Trophoblast cell (in vitro differentiated cells and primary cell): Measurements from ENCODE around the gene VAV1.

ENCODE experiments used
- DNase-seq, 2 donors: peaks; one replicate each; pipeline ENCODE4 v3.0.0-alpha.2; 2016
- H2AFZ ChIP-seq: 2 replicates; pipeline ENCODE4 v1.6.1; 2013; ENCODE audit warnings: low read length, moderate library complexity, mild to moderate bottlenecking; ENCODE audit not compliant: insufficient read depth, poor library complexity
- H2AK5ac ChIP-seq: 2 replicates; pipeline ENCODE4 v1.6.1; 2013; ENCODE audit warnings: mild to moderate bottlenecking, low read length
- H2BK120ac ChIP-seq: 2 replicates; pipeline ENCODE4 v1.6.1; 2013; ENCODE audit warnings: low read length, mild to moderate bottlenecking, moderate library complexity; ENCODE audit not compliant: insufficient read depth, poor library complexity
- H2BK12ac ChIP-seq: 2 replicates; pipeline ENCODE4 v1.6.1; 2013; ENCODE audit warnings: mild to moderate bottlenecking, low read length, moderate library complexity
- H2BK5ac ChIP-seq: 2 replicates; pipeline ENCODE4 v1.6.1; 2013; ENCODE audit warnings: low read length, low read depth, moderate library complexity, mild to moderate bottlenecking; ENCODE audit not compliant: poor library complexity
- H3K14ac ChIP-seq: 2 replicates; pipeline ENCODE4 v1.6.1; 2013; ENCODE audit warnings: mild to moderate bottlenecking, low read length
- H3K18ac ChIP-seq: 2 replicates; pipeline ENCODE4 v1.6.1; 2013; ENCODE audit warnings: mild to moderate bottlenecking, low read length
- H3K23ac ChIP-seq: 2 replicates; pipeline ENCODE4 v1.6.1; 2013; ENCODE audit warnings: low read length
- H3K27ac ChIP-seq: 2 replicates; pipeline ENCODE4 v1.5.1; 2013; ENCODE audit warnings: low read depth, mild to moderate bottlenecking, inconsistent platforms, low read length, moderate library complexity
- H3K27me3 ChIP-seq: 2 replicates; pipeline ENCODE4 v1.6.1; 2013; ENCODE audit warnings: inconsistent platforms, mild to moderate bottlenecking, low read length, moderate library complexity; ENCODE audit not compliant: insufficient read depth
- H3K36me3 ChIP-seq, 2 experiments: 1 replicate in 1 of 2; 2 replicates in 1 of 2; pipeline ENCODE4 v1.6.1; 2013; ENCODE audit warnings: low read length in 2 of 2, mild to moderate bottlenecking in 2 of 2, moderate library complexity in 1 of 2; ENCODE audit not compliant: insufficient read depth in 2 of 2, control insufficient read depth in 1 of 2
- H3K4ac ChIP-seq: 2 replicates; pipeline ENCODE4 v1.6.1; 2013; ENCODE audit warnings: low read depth, mild to moderate bottlenecking, low read length, moderate library complexity
- H3K4me1 ChIP-seq, 2 experiments: 1 replicate in 1 of 2; 2 replicates in 1 of 2; pipeline ENCODE4 v1.6.1; 2013; ENCODE audit warnings: low read length in 2 of 2, mild to moderate bottlenecking in 2 of 2, moderate library complexity in 1 of 2; ENCODE audit not compliant: insufficient read depth in 2 of 2, control insufficient read depth in 1 of 2
- H3K4me2 ChIP-seq: 2 replicates; pipeline ENCODE4 v1.6.1; 2013; ENCODE audit warnings: inconsistent platforms, mild to moderate bottlenecking, low read length, moderate library complexity
- H3K4me3 ChIP-seq: 2 replicates; pipeline ENCODE4 v1.5.1; 2013; ENCODE audit warnings: mild to moderate bottlenecking, low read depth, low read length, inconsistent platforms
- H3K79me1 ChIP-seq: one replicate; pipeline ENCODE4 v1.6.1; 2013; ENCODE audit warnings: low read length
- H3K79me2 ChIP-seq: 2 replicates; pipeline ENCODE4 v1.6.1; 2013; ENCODE audit warnings: low read length, mild to moderate bottlenecking; ENCODE audit not compliant: control insufficient read depth, insufficient read depth, poor library complexity
- H3K9ac ChIP-seq: 2 replicates; pipeline ENCODE4 v1.6.1; 2013; ENCODE audit warnings: mild to moderate bottlenecking, low read length
- H3K9me3 ChIP-seq: 2 replicates; pipeline ENCODE4 v1.6.1; 2013; ENCODE audit warnings: low read depth, mild to moderate bottlenecking, control low read depth, inconsistent platforms, low read length; ENCODE audit not compliant: insufficient read depth
- H4K12ac ChIP-seq: 2 replicates; pipeline ENCODE4 v1.6.1; 2013; ENCODE audit warnings: low read depth, mild to moderate bottlenecking, low read length, moderate library complexity
- H4K8ac ChIP-seq: 2 replicates; pipeline ENCODE4 v1.6.1; 2013; ENCODE audit warnings: low read depth, mild to moderate bottlenecking, low read length, moderate library complexity
- H4K91ac ChIP-seq: one replicate; pipeline ENCODE4 v1.6.1; 2013; ENCODE audit warnings: low read depth, mild to moderate bottlenecking, low read length, moderate library complexity
- WGBS: extraction: QIAGEN DNeasy Blood & Tissue Kit; methylation state at CpG from one replicate; pipeline ENCODE4 v1.1.7; 2013; ENCODE audit warnings: missing lambda C conversion rate; ENCODE audit not compliant: insufficient read length, insufficient coverage; ENCODE audit errors: extremely low coverage; 5-methylcytosine and 5-hydroxymethylcytosine counted together

VAV1 gene

DNA sequence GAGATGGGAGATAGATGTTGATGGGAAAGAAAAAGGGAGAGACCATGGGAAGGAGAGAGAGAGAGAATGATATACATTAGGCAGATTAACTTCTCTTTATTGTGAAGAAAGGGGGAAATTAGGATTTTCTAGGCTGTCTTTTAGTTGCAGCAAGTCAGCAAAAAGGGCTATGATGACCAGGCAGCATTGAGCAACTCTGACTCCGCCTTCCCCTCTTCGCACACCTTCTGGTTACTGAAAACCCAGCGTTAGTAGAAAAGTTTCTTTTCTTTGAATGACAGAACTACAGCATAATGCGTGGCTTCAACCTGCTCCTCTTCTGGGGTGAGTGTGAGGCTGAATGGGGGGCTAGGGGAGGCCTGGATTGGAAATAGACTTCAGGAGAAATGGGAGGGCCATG is 114.8 kb downstream of the VAV1 start, which contains the start of gene ADGRE1:
ADGRE1 (plus strand) TSS at position 264 of the 400 bp plus-strand sequence; CDS start at position 294, 30 bp downstream.
- Histone ChIP-seq H3K4ac (no peak within 1 kb of the TSS), H3K79me1 (no peaks in the 10 kb centered on the region), H2BK5ac (no peak within 1 kb of the TSS), H3K27me3 (no peaks in the 10 kb centered on the region), H3K9ac (no peak within 1 kb of the TSS), H3K9me3 (peaks cover 14% of the 10 kb centered on the region), H2BK12ac (no peak within 1 kb of the TSS), H2AK5ac (no peak within 1 kb of the TSS), H2BK120ac (no peak within 1 kb of the TSS), H3K4me1 (no peaks in the 10 kb centered on the region), H4K12ac (no peak within 1 kb of the TSS), H4K91ac (no peak within 1 kb of the TSS), H3K79me2 (no peaks in the 10 kb centered on the region), H2AFZ (no peak within 1 kb of the TSS), H3K18ac (no peak within 1 kb of the TSS), H3K14ac (no peak within 1 kb of the TSS), H3K4me2 (no peak within 1 kb of the TSS), H3K36me3 (no peaks in the 10 kb centered on the region), H3K23ac (no peak within 1 kb of the TSS), H4K8ac (no peak within 1 kb of the TSS), H3K4me3 (no peak within 1 kb of the TSS), H3K27ac (no peak within 1 kb of the TSS)
- no CpG with 5 or more reads among the region's 4 CpGs for WGBS
- DNase-seq: no peak

DNA sequence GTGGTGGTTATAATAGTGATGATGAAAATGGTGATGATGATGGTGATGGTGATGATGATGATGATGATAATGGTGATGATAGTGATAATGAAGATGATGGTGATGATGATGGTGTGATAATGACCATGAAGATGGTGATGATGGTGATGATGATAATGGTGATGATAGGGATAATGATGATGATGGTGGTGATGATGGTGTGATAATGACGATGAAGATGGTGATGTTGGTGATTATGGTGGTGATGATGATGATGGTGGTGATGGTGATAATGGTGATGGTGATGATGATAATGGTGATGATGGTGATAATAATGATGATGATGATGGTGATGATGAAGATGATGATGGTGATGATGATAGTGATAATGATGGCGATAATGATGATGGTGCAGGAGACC is 116.5 kb downstream of the VAV1 start:
- Histone ChIP-seq H3K79me1 (no peaks in the 10 kb centered on the region), H2AK5ac (no peak overlapping the region), H2BK12ac (no peak overlapping the region), H4K91ac (no peak overlapping the region), H3K4me3 (no peak overlapping the region), H3K4me2 (no peak overlapping the region), H4K12ac (no peak overlapping the region), H3K79me2 (no peaks in the 10 kb centered on the region), H3K4ac (no peak overlapping the region), H4K8ac (no peak overlapping the region), H3K9me3 (peaks cover 7% of the 10 kb centered on the region), H3K23ac (no peak overlapping the region), H3K14ac (no peak overlapping the region), H2AFZ (no peak overlapping the region), H3K18ac (no peak overlapping the region), H3K27ac (no peak overlapping the region), H3K9ac (no peak overlapping the region), H3K4me1 (no peaks in the 10 kb centered on the region), H3K36me3 (no peaks in the 10 kb centered on the region), H2BK5ac (no peak overlapping the region), H2BK120ac (no peak overlapping the region), H3K27me3 (no peaks in the 10 kb centered on the region)
- 100% methylated on average over 1 of the region's 2 CpGs for WGBS
- no peak for DNase-seq

- Histone ChIP-seq H3K23ac (no peak overlapping the region), H3K4me2 (no peak overlapping the region), H3K27ac (no peak overlapping the region), H2BK12ac (no peak overlapping the region), H4K91ac (no peak overlapping the region), H3K27me3 (no peaks in the 10 kb centered on the region), H2AK5ac (no peak overlapping the region), H3K9me3 (peaks cover 13% of the 10 kb centered on the region), H3K18ac (no peak overlapping the region), H3K79me1 (no peaks in the 10 kb centered on the region), H3K4me3 (no peak overlapping the region), H2AFZ (no peak overlapping the region), H2BK120ac (no peak overlapping the region), H3K36me3 (no peaks in the 10 kb centered on the region), H3K4me1 (no peaks in the 10 kb centered on the region), H3K4ac (no peak overlapping the region), H4K8ac (no peak overlapping the region), H3K14ac (no peak overlapping the region), H3K9ac (no peak overlapping the region), H4K12ac (no peak overlapping the region), H3K79me2 (no peaks in the 10 kb centered on the region), H2BK5ac (no peak overlapping the region)
- WGBS: no CpG with 5 or more reads among the region's 3 CpGs
- DNase-seq: no peak
Measured at GRCh38 chr19:6890401-6890913, 117.9 kb downstream of the VAV1 start.

GRCh38 chr19:6890938-6891337 is 118.4 kb downstream of the VAV1 start:
- no peak overlapping the region for H3K4ac ChIP-seq
- no peak for DNase-seq
- peaks cover 14% of the 10 kb centered on the region for H3K9me3 ChIP-seq
- no peaks in the 10 kb centered on the region for H3K27me3 ChIP-seq
- no peak overlapping the region for H2AK5ac ChIP-seq
- no peak overlapping the region for H2BK12ac ChIP-seq
- no peak overlapping the region for H3K18ac ChIP-seq
- no peak overlapping the region for H4K12ac ChIP-seq
- H3K36me3 ChIP-seq: no peaks in the 10 kb centered on the region
- H4K91ac ChIP-seq: no peak overlapping the region
- no peak overlapping the region for H3K23ac ChIP-seq
- no peak overlapping the region for H3K4me3 ChIP-seq
- H3K79me2 ChIP-seq: no peaks in the 10 kb centered on the region
- no peak overlapping the region for H4K8ac ChIP-seq
- H3K14ac ChIP-seq: no peak overlapping the region
- no peak overlapping the region for H2AFZ ChIP-seq
- H3K4me1 ChIP-seq: no peaks in the 10 kb centered on the region
- no peak overlapping the region for H3K4me2 ChIP-seq
- no peaks in the 10 kb centered on the region for H3K79me1 ChIP-seq
- H2BK5ac ChIP-seq: no peak overlapping the region
- no CpG with 5 or more reads among the region's 8 CpGs for WGBS
- H3K27ac ChIP-seq: no peak overlapping the region
- H2BK120ac ChIP-seq: no peak overlapping the region
- no peak overlapping the region for H3K9ac ChIP-seq
